ENCODE results near the gene HMCN1.

GRCh38 chr1:185739967-185740366 is 5.8 kb downstream of the HMCN1 start:
- TF ChIP-seq POLR2AphosphoS5 (IDR thresholded peaks at IDR 0.05): no peak
- TF ChIP-seq, protein P1, sequence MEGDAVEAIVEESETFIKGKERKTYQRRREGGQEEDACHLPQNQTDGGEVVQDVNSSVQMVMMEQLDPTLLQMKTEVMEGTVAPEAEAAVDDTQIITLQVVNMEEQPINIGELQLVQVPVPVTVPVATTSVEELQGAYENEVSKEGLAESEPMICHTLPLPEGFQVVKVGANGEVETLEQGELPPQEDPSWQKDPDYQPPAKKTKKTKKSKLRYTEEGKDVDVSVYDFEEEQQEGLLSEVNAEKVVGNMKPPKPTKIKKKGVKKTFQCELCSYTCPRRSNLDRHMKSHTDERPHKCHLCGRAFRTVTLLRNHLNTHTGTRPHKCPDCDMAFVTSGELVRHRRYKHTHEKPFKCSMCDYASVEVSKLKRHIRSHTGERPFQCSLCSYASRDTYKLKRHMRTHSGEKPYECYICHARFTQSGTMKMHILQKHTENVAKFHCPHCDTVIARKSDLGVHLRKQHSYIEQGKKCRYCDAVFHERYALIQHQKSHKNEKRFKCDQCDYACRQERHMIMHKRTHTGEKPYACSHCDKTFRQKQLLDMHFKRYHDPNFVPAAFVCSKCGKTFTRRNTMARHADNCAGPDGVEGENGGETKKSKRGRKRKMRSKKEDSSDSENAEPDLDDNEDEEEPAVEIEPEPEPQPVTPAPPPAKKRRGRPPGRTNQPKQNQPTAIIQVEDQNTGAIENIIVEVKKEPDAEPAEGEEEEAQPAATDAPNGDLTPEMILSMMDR (IDR thresholded peaks at IDR 0.05): no peak

All from upper lobe of left lung (tissue), 4 donors.